Endometrial microvascular endothelial cells (primary cell): Measurements from ENCODE around the gene OSBPL5. TPM values are rescaled to one million over a fixed set of nuclear protein-coding genes. Genes with fewer than 3 reads are reported as not detected.

Experiments used
- in situ Hi-C: cut with HindIII; loops from 2 replicates; pipeline ENCODE4 v1.10.0; 2017; ENCODE audit warnings: low sequenced_read_pairs, low pct_unique_long_range_greater_than_20kb; ENCODE audit errors: inconsistent ontology term
- total RNA-seq: library from RNA; depleted of rRNA; stranded (reverse); fragments of >200 nt; gene quantifications from one replicate; pipeline ENCODE4 v1.2.3, GENCODE V29; 2015; ENCODE audit errors: inconsistent ontology term

The OSBPL5 gene
- total RNA-seq: 28.2 TPM

- in situ Hi-C loops: no loop called here
These were observed at the start of gene OSBPL5 for GRCh38 chr11:3165152-3165705. OSBPL5 (minus strand) TSS chr11:3165310; CDS start chr11:3129148, 36,162 bp downstream.

GRCh38 chr11:3214420-3214699 is 49.2 kb upstream of the OSBPL5 start:
- in situ Hi-C loops: no loop called here

- in situ Hi-C loops: no loop called here
These were observed 48.7 kb upstream of the OSBPL5 start for GRCh38 chr11:3213659-3214419.

GRCh38 chr11:3208272-3208671 is 43.2 kb upstream of the OSBPL5 start:
- in situ Hi-C loops: no loop called here

GRCh38 chr11:3207526-3208189 is 42.5 kb upstream of the OSBPL5 start:
- in situ Hi-C loops: no loop called here

- in situ Hi-C loops: no loop called here
These were observed 41.8 kb upstream of the OSBPL5 start for GRCh38 chr11:3206922-3207204.

GRCh38 chr11:3206156-3206921 is 41.2 kb upstream of the OSBPL5 start:
- in situ Hi-C loops: no loop called here

- in situ Hi-C loops: no loop called here
These were observed 40.4 kb upstream of the OSBPL5 start for GRCh38 chr11:3205261-3206155.

GRCh38 chr11:3204141-3205015 is 39.3 kb upstream of the OSBPL5 start:
- in situ Hi-C loops: no loop called here

- in situ Hi-C loops: no loop called here
These were observed 38.3 kb upstream of the OSBPL5 start for GRCh38 chr11:3203221-3204043.

- in situ Hi-C loops: no loop called here
These were observed 37.6 kb upstream of the OSBPL5 start for GRCh38 chr11:3202759-3203158.

GRCh38 chr11:3202305-3202704 is 37.2 kb upstream of the OSBPL5 start:
- in situ Hi-C loops: no loop called here

- in situ Hi-C loops: no loop called here
These were observed 36.6 kb upstream of the OSBPL5 start for GRCh38 chr11:3201677-3202181.

GRCh38 chr11:3201112-3201581 is 36.0 kb upstream of the OSBPL5 start:
- in situ Hi-C loops: no loop called here

- in situ Hi-C loops: no loop called here
These were observed 35.4 kb upstream of the OSBPL5 start for GRCh38 chr11:3200388-3201111.

- in situ Hi-C loops: no loop called here
These were observed 34.6 kb upstream of the OSBPL5 start for GRCh38 chr11:3199537-3200295.
